ENCODE data around the gene ATL3.

DNA sequence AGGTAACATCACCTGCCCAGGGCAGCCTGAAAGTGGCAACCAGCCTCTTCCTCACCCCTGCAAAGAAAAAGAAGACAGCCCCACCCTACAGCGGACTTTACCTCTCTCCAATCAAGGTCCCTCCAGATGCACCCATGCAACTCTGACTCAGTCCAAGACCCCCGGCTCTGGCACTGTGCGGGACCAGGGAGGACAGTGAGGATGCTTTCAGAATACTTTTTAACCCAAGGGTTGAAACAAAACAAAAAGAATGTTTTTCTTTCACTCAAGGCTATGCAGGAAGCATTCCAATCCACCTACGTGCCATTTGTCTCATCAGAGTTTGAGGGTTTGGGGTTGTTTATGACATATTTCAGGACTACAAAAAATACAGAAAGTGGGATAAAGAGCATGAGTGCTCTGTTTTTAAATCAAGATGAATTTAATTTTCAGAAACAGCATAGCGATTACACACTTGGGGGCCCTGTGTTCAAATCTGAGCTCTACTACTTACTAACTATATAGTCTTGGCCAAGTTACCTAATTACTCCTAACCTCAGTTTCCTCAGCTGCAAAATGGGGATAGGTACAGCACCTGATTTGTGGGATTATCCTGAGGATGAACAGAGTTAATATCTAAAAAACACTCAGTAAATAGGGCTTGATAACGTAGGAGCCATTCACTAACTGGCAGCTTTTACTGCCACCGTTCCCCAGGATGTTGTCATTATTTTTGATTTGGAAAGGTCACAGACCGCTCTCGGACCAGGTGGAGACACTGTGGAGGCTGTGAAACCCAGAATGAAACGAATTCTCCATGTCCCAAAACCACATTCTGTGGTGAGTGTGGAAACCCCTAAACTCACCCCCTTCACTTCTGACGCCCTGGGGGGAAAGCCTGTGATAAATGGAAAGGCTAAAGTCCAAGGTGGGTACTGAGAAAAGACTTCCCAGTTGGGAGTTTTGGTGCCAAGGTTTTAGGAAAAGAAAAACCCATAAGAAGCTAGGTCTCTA, 62.5 kb downstream of the ATL3 start:
- TF ChIP-seq ZNF10 (tag by site-specific recombination; IDR thresholded peaks at IDR 0.05) (no peak), HOXA7 (CRISPR knock-in tag; IDR thresholded peaks at IDR 0.05; ENCODE audit: borderline replicate concordance) (no peak), ZNF423 (tag by site-specific recombination; IDR thresholded peaks at IDR 0.05) (no peak), ZBTB1 (tag by site-specific recombination; IDR thresholded peaks at IDR 0.05) (no peak), ZFHX2 (tag by site-specific recombination; conservative IDR thresholded peaks at IDR 0.05) (no peak), ZNF274 (IDR thresholded peaks at IDR 0.05; ENCODE audit: low read length) (no peak), ZNF274 (tag by site-specific recombination; IDR thresholded peaks at IDR 0.05; ENCODE audit: borderline replicate concordance) (no peak), RBAK (tag by site-specific recombination; IDR thresholded peaks at IDR 0.05) (no peak), ZXDB (tag by site-specific recombination; IDR thresholded peaks at IDR 0.05) (no peak), ZNF670 (tag by site-specific recombination; IDR thresholded peaks at IDR 0.05; ENCODE audit: low read depth) (no peak)
- TF ChIP-seq, protein P1, sequence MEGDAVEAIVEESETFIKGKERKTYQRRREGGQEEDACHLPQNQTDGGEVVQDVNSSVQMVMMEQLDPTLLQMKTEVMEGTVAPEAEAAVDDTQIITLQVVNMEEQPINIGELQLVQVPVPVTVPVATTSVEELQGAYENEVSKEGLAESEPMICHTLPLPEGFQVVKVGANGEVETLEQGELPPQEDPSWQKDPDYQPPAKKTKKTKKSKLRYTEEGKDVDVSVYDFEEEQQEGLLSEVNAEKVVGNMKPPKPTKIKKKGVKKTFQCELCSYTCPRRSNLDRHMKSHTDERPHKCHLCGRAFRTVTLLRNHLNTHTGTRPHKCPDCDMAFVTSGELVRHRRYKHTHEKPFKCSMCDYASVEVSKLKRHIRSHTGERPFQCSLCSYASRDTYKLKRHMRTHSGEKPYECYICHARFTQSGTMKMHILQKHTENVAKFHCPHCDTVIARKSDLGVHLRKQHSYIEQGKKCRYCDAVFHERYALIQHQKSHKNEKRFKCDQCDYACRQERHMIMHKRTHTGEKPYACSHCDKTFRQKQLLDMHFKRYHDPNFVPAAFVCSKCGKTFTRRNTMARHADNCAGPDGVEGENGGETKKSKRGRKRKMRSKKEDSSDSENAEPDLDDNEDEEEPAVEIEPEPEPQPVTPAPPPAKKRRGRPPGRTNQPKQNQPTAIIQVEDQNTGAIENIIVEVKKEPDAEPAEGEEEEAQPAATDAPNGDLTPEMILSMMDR (tag by site-specific recombination; IDR thresholded peaks at IDR 0.05), result no peak
- TF ChIP-seq, protein P2, sequence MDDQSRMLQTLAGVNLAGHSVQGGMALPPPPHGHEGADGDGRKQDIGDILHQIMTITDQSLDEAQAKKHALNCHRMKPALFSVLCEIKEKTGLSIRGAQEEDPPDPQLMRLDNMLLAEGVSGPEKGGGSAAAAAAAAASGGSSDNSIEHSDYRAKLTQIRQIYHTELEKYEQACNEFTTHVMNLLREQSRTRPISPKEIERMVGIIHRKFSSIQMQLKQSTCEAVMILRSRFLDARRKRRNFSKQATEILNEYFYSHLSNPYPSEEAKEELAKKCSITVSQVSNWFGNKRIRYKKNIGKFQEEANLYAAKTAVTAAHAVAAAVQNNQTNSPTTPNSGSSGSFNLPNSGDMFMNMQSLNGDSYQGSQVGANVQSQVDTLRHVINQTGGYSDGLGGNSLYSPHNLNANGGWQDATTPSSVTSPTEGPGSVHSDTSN (CRISPR knock-in tag; IDR thresholded peaks at IDR 0.05), result no peak
- TF ChIP-seq, protein P3, sequence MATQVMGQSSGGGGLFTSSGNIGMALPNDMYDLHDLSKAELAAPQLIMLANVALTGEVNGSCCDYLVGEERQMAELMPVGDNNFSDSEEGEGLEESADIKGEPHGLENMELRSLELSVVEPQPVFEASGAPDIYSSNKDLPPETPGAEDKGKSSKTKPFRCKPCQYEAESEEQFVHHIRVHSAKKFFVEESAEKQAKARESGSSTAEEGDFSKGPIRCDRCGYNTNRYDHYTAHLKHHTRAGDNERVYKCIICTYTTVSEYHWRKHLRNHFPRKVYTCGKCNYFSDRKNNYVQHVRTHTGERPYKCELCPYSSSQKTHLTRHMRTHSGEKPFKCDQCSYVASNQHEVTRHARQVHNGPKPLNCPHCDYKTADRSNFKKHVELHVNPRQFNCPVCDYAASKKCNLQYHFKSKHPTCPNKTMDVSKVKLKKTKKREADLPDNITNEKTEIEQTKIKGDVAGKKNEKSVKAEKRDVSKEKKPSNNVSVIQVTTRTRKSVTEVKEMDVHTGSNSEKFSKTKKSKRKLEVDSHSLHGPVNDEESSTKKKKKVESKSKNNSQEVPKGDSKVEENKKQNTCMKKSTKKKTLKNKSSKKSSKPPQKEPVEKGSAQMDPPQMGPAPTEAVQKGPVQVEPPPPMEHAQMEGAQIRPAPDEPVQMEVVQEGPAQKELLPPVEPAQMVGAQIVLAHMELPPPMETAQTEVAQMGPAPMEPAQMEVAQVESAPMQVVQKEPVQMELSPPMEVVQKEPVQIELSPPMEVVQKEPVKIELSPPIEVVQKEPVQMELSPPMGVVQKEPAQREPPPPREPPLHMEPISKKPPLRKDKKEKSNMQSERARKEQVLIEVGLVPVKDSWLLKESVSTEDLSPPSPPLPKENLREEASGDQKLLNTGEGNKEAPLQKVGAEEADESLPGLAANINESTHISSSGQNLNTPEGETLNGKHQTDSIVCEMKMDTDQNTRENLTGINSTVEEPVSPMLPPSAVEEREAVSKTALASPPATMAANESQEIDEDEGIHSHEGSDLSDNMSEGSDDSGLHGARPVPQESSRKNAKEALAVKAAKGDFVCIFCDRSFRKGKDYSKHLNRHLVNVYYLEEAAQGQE (tag by site-specific recombination; IDR thresholded peaks at IDR 0.05), result no peak
- TF ChIP-seq, protein P4, sequence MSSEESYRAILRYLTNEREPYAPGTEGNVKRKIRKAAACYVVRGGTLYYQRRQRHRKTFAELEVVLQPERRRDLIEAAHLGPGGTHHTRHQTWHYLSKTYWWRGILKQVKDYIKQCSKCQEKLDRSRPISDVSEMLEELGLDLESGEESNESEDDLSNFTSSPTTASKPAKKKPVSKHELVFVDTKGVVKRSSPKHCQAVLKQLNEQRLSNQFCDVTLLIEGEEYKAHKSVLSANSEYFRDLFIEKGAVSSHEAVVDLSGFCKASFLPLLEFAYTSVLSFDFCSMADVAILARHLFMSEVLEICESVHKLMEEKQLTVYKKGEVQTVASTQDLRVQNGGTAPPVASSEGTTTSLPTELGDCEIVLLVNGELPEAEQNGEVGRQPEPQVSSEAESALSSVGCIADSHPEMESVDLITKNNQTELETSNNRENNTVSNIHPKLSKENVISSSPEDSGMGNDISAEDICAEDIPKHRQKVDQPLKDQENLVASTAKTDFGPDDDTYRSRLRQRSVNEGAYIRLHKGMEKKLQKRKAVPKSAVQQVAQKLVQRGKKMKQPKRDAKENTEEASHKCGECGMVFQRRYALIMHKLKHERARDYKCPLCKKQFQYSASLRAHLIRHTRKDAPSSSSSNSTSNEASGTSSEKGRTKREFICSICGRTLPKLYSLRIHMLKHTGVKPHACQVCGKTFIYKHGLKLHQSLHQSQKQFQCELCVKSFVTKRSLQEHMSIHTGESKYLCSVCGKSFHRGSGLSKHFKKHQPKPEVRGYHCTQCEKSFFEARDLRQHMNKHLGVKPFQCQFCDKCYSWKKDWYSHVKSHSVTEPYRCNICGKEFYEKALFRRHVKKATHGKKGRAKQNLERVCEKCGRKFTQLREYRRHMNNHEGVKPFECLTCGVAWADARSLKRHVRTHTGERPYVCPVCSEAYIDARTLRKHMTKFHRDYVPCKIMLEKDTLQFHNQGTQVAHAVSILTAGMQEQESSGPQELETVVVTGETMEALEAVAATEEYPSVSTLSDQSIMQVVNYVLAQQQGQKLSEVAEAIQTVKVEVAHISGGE (tag by site-specific recombination; conservative IDR thresholded peaks at IDR 0.05; ENCODE audit: low read depth), result no peak
- TF ChIP-seq, protein P5, sequence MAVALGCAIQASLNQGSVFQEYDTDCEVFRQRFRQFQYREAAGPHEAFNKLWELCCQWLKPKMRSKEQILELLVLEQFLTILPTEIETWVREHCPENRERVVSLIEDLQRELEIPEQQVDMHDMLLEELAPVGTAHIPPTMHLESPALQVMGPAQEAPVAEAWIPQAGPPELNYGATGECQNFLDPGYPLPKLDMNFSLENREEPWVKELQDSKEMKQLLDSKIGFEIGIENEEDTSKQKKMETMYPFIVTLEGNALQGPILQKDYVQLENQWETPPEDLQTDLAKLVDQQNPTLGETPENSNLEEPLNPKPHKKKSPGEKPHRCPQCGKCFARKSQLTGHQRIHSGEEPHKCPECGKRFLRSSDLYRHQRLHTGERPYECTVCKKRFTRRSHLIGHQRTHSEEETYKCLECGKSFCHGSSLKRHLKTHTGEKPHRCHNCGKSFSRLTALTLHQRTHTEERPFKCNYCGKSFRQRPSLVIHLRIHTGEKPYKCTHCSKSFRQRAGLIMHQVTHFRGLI (tag by site-specific recombination; IDR thresholded peaks at IDR 0.05), result no peak
